Stimulated activated CD8-positive, alpha-beta memory T cell treated with anti-CD3 and anti-CD28 coated beads, Interleukin-15, amount 100 ng/mL, for 4 hours (primary cell): ENCODE measurements around the gene TMIE.
"Not testable (repeated sequence)": the region's sequence is repeated elsewhere in the genome, so short reads cannot be mapped to it uniquely, and the experiment has no call there.

Source experiments
- DNase-seq, 2 donors: peaks; one replicate each; pipeline ENCODE4 v3.0.0-alpha.2; 2020; ENCODE audit warnings: low read depth in 2 of 2

TMIE gene

GRCh38 chr3:46722443-46722842, 21.3 kb downstream of the TMIE start:
- no peak for DNase-seq

- DNase-seq = no peak
These were observed 23.2 kb downstream of the TMIE start for GRCh38 chr3:46724424-46724823.

- DNase-seq = no peak
These were observed 24.6 kb downstream of the TMIE start for GRCh38 chr3:46725621-46726314.

GRCh38 chr3:46729038-46729437, 27.8 kb downstream of the TMIE start:
- no peak for DNase-seq

- DNase-seq = no peak
These were observed 29.6 kb downstream of the TMIE start for GRCh38 chr3:46730819-46731218.

GRCh38 chr3:46731795-46732194, 30.6 kb downstream of the TMIE start:
- DNase-seq = no peak

- no peak for DNase-seq
These were observed 32.0 kb downstream of the TMIE start for GRCh38 chr3:46733026-46733800.

- no peak for DNase-seq
These were observed 33.6 kb downstream of the TMIE start for GRCh38 chr3:46734773-46735172.

GRCh38 chr3:46736006-46736872, 35.0 kb downstream of the TMIE start:
- DNase-seq = no peak

GRCh38 chr3:46737329-46737731, 36.1 kb downstream of the TMIE start:
- no peak for DNase-seq

- DNase-seq = not testable (repeated sequence)
These were observed 38.4 kb downstream of the TMIE start for GRCh38 chr3:46739565-46739964.

GRCh38 chr3:46742992-46743585, 41.9 kb downstream of the TMIE start:
- no peak for DNase-seq

- no peak for DNase-seq
These were observed 45.5 kb downstream of the TMIE start for GRCh38 chr3:46746711-46747110.

GRCh38 chr3:46748170-46748569, 47.0 kb downstream of the TMIE start:
- DNase-seq = no peak

GRCh38 chr3:46749129-46749528, 47.9 kb downstream of the TMIE start:
- DNase-seq = no peak

- DNase-seq = no peak
These were observed 49.4 kb downstream of the TMIE start for GRCh38 chr3:46750555-46751038.

- not testable (repeated sequence) for DNase-seq
These were observed 51.9 kb downstream of the TMIE start for GRCh38 chr3:46753127-46753526.

GRCh38 chr3:46755646-46756045, 54.5 kb downstream of the TMIE start:
- no peak for DNase-seq

- DNase-seq = no peak
These were observed 55.5 kb downstream of the TMIE start for GRCh38 chr3:46756642-46757041.

- DNase-seq = no peak
These were observed 58.3 kb downstream of the TMIE start for GRCh38 chr3:46759239-46760167.
